Effector CD4-positive, alpha-beta T cell (primary cell): ENCODE data around the gene BBS1.

ENCODE experiments used
- DNase-seq: peaks from one replicate; pipeline ENCODE4 v3.0.0-alpha.2; 2020

Gene BBS1

DNA sequence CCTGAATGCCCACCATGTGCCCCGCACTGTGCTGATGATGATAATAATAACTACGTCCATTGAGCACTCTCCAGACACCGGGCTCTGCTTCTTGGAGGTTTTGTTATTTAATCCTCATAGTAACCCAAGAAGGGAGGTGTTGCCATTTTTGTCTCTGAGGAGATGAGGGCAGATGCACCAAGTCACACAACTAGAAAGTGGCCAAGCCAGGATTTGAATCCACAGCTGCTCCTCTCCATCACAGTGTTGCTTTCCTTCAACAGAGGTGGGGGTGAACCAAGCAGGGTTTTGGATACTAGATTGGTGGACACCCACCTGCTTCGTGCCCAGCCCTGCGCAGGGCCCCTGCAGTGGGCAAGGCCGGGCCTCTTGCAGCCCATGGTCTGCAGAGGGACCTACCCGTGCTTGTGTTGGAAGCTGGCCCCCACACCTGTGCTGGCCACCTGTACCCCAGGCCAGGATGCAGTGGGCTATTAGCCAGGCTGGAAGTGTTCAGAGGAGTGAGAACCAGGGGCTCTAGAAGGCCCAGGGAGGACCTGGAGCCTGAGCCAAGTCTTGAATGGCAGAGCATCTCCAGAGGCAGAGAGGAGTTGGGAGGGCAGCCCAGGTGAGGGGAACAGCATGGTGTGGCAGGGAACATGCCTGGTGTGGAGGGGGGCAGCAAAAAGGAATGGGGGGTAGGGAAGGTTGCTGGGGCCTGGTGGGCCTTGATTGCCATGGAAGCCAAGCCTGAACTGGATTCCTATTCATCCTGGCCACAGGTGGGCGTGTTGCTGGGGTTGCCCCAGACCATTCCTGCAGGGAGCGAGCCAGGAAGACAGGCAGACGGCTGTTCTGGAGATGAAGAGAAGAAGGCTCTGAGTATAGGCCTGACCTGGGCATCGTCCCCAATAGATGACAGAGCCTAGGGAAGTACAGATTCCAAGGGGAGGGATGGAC, 32.9 kb upstream of the BBS1 start:
- no peak for DNase-seq

DNA sequence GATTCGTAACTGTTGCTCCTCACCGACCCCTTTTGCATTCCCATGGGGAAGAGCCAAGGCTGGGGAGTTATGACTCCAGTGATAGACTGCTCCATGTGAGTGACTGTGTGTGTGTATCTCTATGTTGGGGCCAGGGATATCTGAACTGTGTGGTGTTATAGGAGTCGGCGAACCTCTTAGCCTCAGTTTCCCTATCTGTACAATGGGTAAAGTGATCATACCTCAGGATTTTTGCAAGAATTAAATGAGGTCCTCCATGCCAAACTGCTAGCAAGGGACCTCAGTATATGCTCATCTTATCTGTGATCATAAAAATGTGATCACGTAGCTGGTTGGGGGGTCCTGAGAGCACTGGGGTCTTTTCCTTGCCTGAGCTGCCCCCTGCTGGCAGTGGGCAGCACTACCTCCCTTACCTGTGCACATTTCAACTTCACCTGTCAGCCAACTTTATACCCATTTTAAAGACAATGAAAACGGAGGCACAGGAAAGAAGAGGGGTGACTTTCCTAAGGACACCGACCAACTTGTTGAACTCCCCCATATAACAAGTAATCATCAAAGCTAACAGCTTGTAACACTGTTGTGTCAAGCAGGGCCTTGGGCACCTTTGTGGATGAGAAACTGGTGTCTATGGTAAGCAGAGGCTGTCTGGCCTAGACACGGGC, 31.6 kb upstream of the BBS1 start:
- DNase-seq = no peak

- DNase-seq = no peak
These were observed 30.9 kb upstream of the BBS1 start for GRCh38 chr11:66479394-66480116.

GRCh38 chr11:66480117-66480938, 30.1 kb upstream of the BBS1 start, which contains the start of gene DPP3:
TSS of gene DPP3 (plus strand) at chr11:66480434. CDS start at chr11:66482201, 1,767 bp downstream.
- DNase-seq = peak; percentile 94

DNA sequence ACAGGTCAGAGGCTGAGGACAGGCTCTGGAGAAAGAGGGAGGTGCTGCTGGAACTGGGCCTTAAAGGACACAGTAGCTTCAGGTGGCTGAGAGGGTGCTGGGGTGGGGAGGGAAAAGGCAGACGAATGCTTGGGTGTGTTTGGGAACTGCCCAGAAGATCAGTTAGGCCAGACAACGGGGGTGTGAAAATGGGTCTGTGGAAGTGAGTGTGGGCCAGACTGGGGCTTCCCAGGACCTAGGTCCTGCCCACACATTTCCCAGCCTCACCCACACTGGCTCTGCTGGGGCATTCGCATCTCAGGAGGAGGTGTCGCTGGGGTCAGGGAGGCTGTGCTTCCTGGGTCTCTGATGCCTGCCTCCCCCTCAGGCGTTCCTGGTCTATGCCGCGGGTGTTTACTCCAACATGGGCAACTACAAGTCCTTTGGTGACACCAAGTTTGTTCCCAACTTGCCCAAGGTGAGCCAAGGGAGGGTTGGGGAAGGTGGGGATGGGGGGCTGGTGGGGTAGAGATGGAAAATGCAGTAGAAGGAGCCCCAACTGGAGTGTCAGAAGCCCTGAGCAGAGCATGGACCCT, 25.5 kb upstream of the BBS1 start:
- no peak for DNase-seq

- DNase-seq = no peak
These were observed 21.5 kb upstream of the BBS1 start for GRCh38 chr11:66488957-66489356.

DNA sequence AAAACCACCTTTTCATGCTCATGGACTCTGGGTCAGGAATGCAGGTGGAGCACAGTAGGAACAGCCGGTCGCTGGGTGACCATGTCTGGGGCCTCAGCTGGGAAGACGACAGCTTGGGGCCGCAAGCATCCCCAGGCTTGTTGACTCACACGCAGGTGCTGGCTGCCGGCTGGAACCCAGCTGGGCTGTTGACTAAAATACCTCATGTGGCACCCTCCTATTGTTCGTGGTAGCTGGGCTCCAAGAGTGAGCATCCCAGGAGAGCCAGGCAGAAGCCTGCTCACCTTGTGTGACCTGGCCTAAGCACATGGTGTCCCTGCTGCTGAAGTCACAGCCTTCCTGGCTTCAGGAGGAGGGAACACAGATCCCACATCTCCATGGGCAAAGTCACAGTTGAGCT, 20.8 kb upstream of the BBS1 start:
- no peak for DNase-seq

DNA sequence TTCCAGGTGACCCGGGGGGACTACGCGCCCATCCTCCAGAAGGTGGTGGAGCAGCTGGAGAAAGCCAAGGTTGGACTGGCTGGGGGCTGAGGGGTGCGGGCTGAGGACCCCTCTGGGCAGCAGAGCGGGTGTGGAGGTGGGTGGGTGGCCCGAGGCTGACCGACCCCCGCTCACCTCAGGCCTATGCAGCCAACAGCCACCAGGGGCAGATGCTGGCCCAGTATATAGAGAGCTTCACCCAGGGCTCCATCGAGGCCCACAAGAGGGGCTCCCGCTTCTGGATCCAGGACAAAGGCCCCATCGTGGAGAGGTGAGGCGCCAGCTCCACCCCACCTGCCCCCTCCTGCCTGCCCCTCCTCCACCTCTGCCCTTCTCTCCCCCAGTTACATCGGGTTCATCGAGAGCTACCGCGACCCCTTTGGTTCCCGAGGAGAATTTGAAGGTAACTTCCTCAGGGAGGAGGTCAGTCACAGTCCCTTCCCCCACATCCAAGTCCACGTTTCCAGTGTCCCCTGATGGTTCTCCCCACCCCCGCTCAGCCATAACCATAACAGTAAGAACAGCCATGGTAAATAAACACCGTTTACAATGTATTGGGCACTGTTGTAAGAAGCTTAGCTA, 19.0 kb upstream of the BBS1 start:
- DNase-seq = no peak

- DNase-seq = no peak
These were observed 18.1 kb upstream of the BBS1 start for GRCh38 chr11:66492161-66492865.

DNA sequence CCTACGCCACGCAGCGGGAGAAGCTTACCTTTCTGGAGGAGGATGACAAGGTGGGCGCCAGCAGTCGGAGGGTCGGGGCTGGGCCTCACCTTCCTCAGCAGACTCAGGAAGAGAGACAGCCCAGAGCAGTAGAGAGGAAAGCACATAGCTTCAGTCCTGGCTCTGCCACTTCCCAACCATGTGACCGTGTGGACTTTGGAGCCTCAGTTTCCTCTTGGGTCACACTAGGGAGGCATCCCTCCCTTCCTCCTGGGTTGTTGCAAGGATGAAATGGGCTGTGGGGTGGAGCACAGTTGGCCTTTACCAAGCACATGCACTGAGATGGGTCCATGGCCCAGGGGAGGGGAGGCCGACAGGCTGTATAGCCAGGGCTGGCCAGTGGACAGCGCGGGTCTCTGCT, 17.3 kb upstream of the BBS1 start:
- no peak for DNase-seq

GRCh38 chr11:66494458-66494857, 16.0 kb upstream of the BBS1 start:
- no peak for DNase-seq

DNA sequence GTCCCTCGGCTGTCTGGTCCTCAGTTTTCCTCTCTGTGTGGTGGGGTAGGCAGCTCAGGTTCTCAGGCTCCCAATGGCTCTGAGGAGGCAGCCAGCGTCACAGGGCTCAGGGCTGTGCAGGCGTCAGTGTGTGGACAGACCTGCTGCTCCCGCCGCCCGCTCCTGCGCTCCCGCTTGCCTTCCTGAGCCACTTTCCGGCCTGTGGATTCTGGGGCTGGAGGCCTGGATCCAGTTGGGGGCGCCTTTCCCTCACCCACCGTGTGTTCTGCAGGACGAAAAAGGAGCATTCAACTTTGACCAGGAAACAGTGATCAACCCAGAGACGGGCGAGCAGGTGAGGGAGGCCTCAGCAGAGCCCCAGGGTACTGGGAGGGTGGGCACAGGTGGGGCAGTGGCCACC, 15.5 kb upstream of the BBS1 start:
- no peak for DNase-seq

- DNase-seq = no peak
These were observed 15.0 kb upstream of the BBS1 start for GRCh38 chr11:66495401-66495854.

DNA sequence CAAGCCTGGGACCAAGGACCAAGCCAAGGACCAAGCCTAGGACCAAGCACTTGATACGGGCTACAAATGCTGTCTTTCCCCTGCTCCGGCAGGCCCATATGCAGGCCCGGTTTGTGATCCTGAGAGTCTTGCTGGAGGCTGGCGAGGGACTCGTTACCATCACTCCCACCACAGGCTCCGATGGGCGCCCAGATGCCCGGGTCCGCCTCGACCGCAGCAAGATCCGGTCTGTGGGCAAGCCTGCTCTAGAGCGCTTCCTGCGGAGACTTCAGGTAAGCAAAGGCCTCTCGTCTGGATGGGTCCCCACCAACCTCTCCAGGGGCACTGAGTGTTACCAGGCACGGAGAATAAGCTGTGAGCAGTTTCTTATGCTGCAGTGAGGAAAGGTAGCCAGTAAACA, 13.2 kb upstream of the BBS1 start:
- DNase-seq = no peak

DNA sequence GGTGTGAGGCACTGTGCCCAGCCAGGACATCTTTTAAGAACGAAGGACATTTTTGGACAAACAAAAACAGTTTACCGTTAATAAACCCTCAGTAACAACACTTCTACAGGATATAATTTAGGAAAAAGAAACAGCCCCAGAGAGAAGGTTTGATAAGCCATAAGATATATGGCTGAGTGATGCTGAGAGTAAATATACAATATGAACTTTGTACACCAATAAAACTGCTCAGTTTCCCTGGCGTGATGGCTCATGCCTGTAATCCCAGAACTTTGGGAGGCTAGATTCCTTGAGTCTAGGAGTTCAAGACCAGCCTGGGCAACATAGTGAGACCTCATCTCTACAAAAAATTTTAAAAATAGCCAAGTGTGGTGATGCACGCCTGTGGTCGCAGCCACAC, 11.9 kb upstream of the BBS1 start:
- no peak for DNase-seq

GRCh38 chr11:66505276-66505816, 5.1 kb upstream of the BBS1 start:
- DNase-seq = no peak

DNA sequence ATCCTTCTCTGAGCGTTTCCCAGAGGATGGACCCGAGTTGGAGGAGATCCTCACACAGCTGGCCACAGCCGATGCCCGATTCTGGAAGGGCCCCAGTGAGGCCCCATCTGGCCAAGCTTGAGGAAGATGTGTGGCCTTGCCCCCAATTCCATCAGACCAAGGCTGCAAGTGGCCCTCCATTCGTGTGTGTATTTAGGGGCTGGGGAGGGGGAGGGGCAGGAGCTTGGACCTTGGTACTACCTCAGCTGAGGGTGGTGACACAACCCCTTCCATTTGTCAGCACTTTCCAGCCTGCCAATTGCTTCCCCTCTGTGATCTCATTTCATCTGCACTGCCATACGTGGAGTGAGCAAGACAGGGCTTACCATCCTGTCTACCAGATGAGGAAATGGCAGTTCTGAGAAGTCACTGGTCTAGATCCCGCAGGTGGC, 1.3 kb upstream of the BBS1 start:
- no peak for DNase-seq

GRCh38 chr11:66510990-66511339, 530 bp downstream of the BBS1 start:
- DNase-seq = no peak

DNA sequence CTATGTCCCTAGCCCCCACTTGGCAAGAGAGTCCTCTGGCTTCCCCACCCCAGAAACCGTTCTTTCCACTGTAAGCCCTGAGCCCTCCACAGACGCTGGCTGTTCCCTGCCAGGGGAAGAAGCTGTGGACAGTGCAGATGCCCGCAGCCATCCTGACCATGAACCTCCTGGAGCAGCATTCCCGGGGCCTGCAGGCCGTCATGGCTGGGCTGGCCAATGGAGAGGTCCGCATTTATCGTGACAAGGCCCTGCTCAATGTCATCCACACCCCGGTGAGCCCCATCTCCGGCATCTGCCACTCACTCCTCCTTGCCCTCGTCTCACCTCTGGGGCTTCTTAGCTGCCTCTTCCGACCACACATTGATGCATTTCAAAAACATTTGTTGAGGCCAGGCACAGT, 13.2 kb downstream of the BBS1 start:
- no peak for DNase-seq

GRCh38 chr11:66524304-66525040, 14.0 kb downstream of the BBS1 start:
- no peak for DNase-seq
